ENCODE measurements around the gene TMEM132D. TPM values are rescaled to one million over a fixed set of nuclear protein-coding genes. Genes with fewer than 3 reads are reported as not detected.
A peak's percentile ranks its signal among the peaks of the same experiment; 100 is the strongest.

TMEM132D gene
- total RNA-seq, 1 donor from 2014 or later = not detected

DNA sequence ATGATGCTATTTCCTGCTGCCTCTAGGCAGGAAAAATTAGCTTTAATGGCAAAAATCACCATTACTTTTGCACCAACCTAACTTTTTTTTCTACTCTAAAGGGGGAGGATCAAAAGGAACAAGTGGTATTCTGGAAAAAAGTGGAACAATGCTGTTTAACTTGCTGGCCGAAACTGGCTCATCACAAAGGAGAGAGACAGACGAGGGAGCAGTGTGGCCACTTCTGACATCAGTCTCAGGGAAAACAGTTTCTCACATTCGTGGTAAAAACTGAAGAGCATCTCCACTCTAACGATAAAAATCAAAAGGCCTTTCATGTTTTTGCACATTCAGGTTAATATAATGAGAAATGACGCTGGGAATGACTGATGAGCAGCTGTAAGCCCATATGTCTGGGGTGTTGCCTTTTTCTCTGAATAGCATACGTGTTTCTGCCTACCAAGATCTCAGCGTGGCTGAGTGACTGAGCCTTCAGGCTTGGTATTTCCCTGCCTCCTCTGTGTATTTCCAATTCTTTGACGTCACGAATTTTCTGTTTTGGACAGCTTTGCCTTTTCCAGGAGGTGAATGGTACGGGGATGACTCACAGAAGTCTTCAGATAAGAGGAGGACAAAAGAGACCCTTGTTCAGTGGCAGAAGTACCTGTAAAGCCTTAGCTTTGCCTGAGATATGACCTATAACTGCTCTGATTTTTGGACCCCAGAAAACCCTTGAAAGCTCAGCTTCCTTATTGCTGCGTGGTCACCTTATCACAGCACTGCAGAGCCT, 691.8 kb downstream of the TMEM132D start:
- TF ChIP-seq CTCF (IDR thresholded peaks at IDR 0.05) = no peak
- no peak for TF ChIP-seq POLR2A (IDR thresholded peaks at IDR 0.05)
- no peak for TF ChIP-seq POLR2AphosphoS5 (IDR thresholded peaks at IDR 0.05; ENCODE audit: insufficient read depth in 1 of 2, low read depth in 1 of 2)
- intact Hi-C loops (cut with DNase I) = no loop called here
- H3K27me3 ChIP-seq = no peaks in the 10 kb centered on the region
- H3K9me3 ChIP-seq = no peaks in the 10 kb centered on the region
- H3K4me1 ChIP-seq = no peaks in the 10 kb centered on the region
- DNase-seq (ENCODE audit: extremely low spot score in 2 of 2) = peak in 1 of 2 donors; percentile 32
- H3K4me3 ChIP-seq = no peak overlapping the region
- no peak overlapping the region for H3K27ac ChIP-seq
- no peaks in the 10 kb centered on the region for H3K36me3 ChIP-seq

DNA sequence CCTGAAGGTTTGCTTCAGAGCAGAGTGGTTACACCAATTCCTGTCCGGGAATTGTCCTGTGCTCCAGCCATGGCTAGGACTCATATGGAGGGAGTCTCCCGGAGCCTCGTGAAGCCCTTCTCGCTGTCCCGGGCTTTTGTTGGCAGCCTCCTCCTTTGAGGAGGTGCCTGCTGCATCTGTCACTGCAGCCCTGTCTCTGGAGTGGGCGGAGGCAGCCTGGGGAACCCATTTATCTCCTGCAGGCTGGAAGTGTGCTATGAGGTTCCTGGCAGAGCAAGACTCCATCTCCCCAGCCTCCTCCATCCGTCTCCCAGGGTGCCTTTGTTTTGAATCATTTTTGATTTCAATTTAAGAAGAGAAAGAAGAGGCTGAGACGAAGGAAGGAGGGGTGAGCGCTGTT, 695.3 kb downstream of the TMEM132D start:
- Histone ChIP-seq H3K4me1 (no peaks in the 10 kb centered on the region), H3K4me3 (no peak overlapping the region), H3K27me3 (no peaks in the 10 kb centered on the region), H3K27ac (no peak overlapping the region), H3K9me3 (no peaks in the 10 kb centered on the region), H3K36me3 (no peaks in the 10 kb centered on the region)
- no peak for TF ChIP-seq POLR2AphosphoS5 (IDR thresholded peaks at IDR 0.05; ENCODE audit: insufficient read depth in 1 of 2, low read depth in 1 of 2)
- TF ChIP-seq CTCF (IDR thresholded peaks at IDR 0.05) = no peak
- DNase-seq (ENCODE audit: extremely low spot score in 2 of 2) = peak in 1 of 2 donors; percentile 52
- intact Hi-C loops (cut with DNase I) = no loop called here

DNA sequence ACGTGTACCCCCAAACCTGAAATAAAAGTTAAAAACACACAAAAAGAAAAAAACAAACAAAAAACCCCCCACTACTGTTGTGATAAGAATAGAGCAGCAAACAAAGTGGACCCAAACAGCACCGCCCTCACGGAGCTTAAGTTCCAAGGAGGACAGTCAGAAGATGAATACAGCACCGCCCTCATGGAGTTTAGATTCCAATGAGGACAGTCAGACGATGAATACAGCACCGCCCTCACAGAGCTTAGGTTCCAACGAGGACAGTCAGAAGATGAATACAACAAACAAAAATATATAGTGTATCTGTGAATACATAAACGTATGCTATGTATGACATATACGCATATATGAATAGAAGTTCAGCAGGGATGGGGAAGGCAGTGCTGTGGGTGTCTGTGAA, 696.7 kb downstream of the TMEM132D start:
- DNase-seq (ENCODE audit: extremely low spot score in 2 of 2) = peak; percentile 29 to 70
- intact Hi-C loops (cut with DNase I) = no loop called here
- TF ChIP-seq CTCF (IDR thresholded peaks at IDR 0.05) = no peak
- TF ChIP-seq POLR2A (IDR thresholded peaks at IDR 0.05) = no peak
- no peak for TF ChIP-seq POLR2AphosphoS5 (IDR thresholded peaks at IDR 0.05; ENCODE audit: insufficient read depth in 1 of 2, low read depth in 1 of 2)
- Histone ChIP-seq H3K9me3 (no peaks in the 10 kb centered on the region), H3K27me3 (no peaks in the 10 kb centered on the region), H3K27ac (no peak overlapping the region), H3K4me3 (no peak overlapping the region), H3K4me1 (no peaks in the 10 kb centered on the region), H3K36me3 (no peaks in the 10 kb centered on the region)

DNA sequence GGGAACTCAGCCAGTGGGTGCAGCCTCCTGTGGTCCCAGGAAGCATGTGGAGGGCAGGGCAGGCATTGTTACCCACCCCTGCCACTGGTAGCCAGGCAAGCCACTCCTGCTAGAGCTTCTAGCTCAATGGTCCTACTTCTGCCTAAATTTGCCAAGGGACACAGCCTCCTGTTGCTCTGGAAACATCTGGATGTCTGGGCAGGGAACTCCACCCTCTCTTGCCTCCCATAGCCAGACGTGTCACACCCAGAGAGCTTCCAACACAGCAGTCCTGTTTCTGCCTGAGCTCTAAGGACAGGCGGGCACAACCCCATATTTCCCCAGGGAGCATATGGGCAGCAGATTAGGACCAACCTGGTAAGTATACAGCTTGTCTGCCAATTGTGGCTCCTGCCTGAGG, 700.4 kb downstream of the TMEM132D start:
- Histone ChIP-seq H3K4me3 (no peak overlapping the region), H3K4me1 (no peaks in the 10 kb centered on the region), H3K36me3 (no peaks in the 10 kb centered on the region), H3K27me3 (no peaks in the 10 kb centered on the region), H3K9me3 (no peaks in the 10 kb centered on the region), H3K27ac (no peak overlapping the region)
- no peak for TF ChIP-seq POLR2AphosphoS5 (IDR thresholded peaks at IDR 0.05; ENCODE audit: insufficient read depth in 1 of 2, low read depth in 1 of 2)
- TF ChIP-seq POLR2A (IDR thresholded peaks at IDR 0.05) = no peak
- no peak for TF ChIP-seq CTCF (IDR thresholded peaks at IDR 0.05)
- DNase-seq (ENCODE audit: extremely low spot score in 2 of 2) = peak; percentile 70 to 82
- intact Hi-C loops (cut with DNase I) = no loop called here

DNA sequence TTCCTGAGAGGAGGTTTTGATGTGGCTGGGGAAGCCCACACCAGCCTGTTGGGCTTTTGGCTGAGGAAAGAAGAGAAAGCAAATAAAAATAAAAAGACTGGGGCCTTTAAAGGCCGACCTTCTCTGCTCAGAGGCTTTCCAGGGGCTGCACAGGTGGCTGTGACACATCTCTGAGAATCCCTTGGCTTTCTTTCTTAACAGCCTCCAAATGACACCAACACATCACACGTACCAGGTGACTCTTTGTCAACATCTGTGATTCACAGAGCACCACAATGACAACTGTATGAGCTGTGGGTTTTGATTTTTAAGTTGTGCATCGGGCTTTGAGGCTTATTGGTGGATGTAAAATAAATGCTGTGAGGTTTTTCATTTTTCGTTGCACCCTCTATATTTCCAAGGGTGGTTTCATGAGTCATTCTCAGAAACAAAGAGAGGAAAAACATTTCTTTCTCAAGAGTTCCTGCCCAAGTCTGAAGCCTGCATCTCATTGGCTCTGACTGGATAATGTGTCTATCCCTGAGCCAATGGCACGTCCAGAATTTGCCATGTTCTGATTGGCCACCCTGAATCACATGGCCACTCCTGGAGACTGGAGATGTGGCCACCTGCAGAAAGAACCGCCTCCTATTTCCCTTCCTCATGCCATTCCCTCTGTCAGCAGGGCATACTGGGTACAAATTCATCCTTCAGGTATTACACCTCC, 701.6 kb downstream of the TMEM132D start:
- DNase-seq (ENCODE audit: extremely low spot score in 2 of 2) = peak; percentile 13 to 40
- no peaks in the 10 kb centered on the region for H3K27me3 ChIP-seq
- TF ChIP-seq CTCF (IDR thresholded peaks at IDR 0.05) = no peak
- no peak for TF ChIP-seq POLR2AphosphoS5 (IDR thresholded peaks at IDR 0.05; ENCODE audit: insufficient read depth in 1 of 2, low read depth in 1 of 2)
- TF ChIP-seq POLR2A (IDR thresholded peaks at IDR 0.05) = no peak
- H3K4me1 ChIP-seq = no peaks in the 10 kb centered on the region
- intact Hi-C loops (cut with DNase I) = no loop called here
- no peaks in the 10 kb centered on the region for H3K36me3 ChIP-seq
- no peak overlapping the region for H3K27ac ChIP-seq
- H3K4me3 ChIP-seq = no peak overlapping the region
- H3K9me3 ChIP-seq = no peaks in the 10 kb centered on the region

All from vagina (tissue), 2 donors.